Hepatocyte (in vitro differentiated cells): ENCODE measurements around the gene KIAA0513.

ENCODE experiments used
- EZH2phosphoT487 ChIP-seq: fragments of 200-600 bp; sonication (generic); IDR thresholded peaks from one replicate; pipeline ENCODE4 v1.6.1; 2018; ENCODE audit warnings: antibody characterized with exemption, mild to moderate bottlenecking, low read depth, moderate library complexity; ENCODE audit not compliant: unreplicated experiment, severe bottlenecking
- TF ChIP-seq, protein P1 (sequence below): fragments of 200-600 bp; sonication (generic); IDR thresholded peaks from 2 replicates; pipeline ENCODE4 v1.5.1; 2016; ENCODE audit warnings: antibody characterized with exemption, mild to moderate bottlenecking; ENCODE audit not compliant: poor library complexity

DNA sequence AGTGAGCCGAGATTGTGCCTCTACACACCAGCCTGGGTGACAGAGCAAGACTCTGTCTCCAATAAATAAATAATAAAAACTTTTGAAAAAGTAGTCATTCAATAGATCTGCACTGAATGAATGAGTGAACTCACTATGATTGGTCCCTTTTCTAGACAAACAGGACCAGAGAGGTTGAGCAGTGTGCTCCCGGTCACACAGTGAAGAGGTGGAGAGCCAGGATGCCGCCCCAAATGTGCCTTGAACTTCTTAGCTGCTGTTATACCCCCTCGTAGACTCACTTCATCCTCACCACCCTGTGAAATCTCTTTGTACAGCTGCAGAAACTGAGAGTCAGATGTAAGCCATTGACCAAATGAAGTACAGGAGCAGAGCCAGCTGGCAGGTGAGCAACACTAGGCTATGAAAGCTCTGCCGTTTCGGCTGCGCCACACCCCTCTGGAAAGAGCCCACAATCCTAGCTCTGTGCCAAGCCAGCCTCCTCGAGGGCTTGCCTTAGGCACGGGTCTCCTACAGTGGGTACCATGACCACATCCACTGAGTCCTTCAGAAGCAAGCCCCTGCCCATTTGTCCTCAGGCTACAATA, 7.8 kb upstream of the KIAA0513 start:
- TF ChIP-seq, protein P1, sequence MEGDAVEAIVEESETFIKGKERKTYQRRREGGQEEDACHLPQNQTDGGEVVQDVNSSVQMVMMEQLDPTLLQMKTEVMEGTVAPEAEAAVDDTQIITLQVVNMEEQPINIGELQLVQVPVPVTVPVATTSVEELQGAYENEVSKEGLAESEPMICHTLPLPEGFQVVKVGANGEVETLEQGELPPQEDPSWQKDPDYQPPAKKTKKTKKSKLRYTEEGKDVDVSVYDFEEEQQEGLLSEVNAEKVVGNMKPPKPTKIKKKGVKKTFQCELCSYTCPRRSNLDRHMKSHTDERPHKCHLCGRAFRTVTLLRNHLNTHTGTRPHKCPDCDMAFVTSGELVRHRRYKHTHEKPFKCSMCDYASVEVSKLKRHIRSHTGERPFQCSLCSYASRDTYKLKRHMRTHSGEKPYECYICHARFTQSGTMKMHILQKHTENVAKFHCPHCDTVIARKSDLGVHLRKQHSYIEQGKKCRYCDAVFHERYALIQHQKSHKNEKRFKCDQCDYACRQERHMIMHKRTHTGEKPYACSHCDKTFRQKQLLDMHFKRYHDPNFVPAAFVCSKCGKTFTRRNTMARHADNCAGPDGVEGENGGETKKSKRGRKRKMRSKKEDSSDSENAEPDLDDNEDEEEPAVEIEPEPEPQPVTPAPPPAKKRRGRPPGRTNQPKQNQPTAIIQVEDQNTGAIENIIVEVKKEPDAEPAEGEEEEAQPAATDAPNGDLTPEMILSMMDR: no peak
- TF ChIP-seq EZH2phosphoT487: no peak
